GM10266 (cell line): ENCODE data around the gene SH3RF3.

Experiments used
- DNase-seq: peaks from one replicate; pipeline ENCODE4 v3.0.0; 2012; ENCODE audit errors: extremely low spot score
- CTCF ChIP-seq: IDR thresholded peaks from 2 replicates; pipeline ENCODE4 v1.5.1; 2012; ENCODE audit warnings: mild to moderate bottlenecking, low read depth; ENCODE audit not compliant: control insufficient read depth, insufficient read depth; ENCODE audit errors: missing control alignments

SH3RF3 gene

GRCh38 chr2:109201465-109202327 lies 72.7 kb downstream of the SH3RF3 start:
- DNase-seq: no peak
- TF ChIP-seq CTCF: no peak

- no peak for DNase-seq
- TF ChIP-seq CTCF: no peak
Measured at GRCh38 chr2:109202486-109202885, 73.5 kb downstream of the SH3RF3 start.

- DNase-seq: no peak
- no peak for TF ChIP-seq CTCF
Measured at GRCh38 chr2:109203246-109204011, 74.4 kb downstream of the SH3RF3 start.

GRCh38 chr2:109204412-109204811 lies 75.4 kb downstream of the SH3RF3 start:
- no peak for DNase-seq
- TF ChIP-seq CTCF: no peak

- no peak for TF ChIP-seq CTCF
- no peak for DNase-seq
Measured at GRCh38 chr2:109205447-109205846, 76.4 kb downstream of the SH3RF3 start.

GRCh38 chr2:109206569-109207146 lies 77.7 kb downstream of the SH3RF3 start:
- TF ChIP-seq CTCF: no peak
- no peak for DNase-seq

GRCh38 chr2:109207176-109207575 lies 78.2 kb downstream of the SH3RF3 start:
- TF ChIP-seq CTCF: no peak
- no peak for DNase-seq
